ENCODE data around the gene BLMH. TPM values are rescaled to one million over a fixed set of nuclear protein-coding genes. Genes with fewer than 3 reads are reported as not detected.

The BLMH gene
- total and polyA plus RNA-seq, 9 of the 15 experiments (the other 6 are each of a cell fraction or from before 2014, with no cell fraction given): 26.0 to 118 (median 67.3) TPM

DNA sequence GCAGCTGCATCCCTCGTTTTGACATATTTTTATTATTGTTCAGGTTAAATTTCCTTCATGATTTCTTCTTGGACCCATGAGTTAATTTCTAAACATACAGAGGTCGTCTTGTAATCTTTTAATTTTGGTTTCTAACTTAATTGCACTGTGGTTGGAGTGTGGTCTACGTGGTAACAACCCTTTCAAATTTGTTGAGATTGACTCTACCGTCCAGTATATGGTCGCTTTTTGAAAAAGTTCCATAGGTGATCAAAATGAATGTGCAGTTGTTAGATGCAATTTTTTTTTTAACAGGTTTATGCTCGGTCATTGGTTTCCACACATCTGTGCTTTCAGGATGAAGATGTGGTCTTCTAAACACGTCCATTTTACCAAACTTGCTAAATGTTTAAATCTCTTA is 45.3 kb downstream of the BLMH start:
- H2AFZ ChIP-seq (ENCODE audit: low read depth, low read length): no peak overlapping the region
- H3K4me1 ChIP-seq (replicated peaks in 1 of 2; ENCODE audit: control insufficient read depth in 2 of 2, insufficient read depth in 2 of 2, low read length in 2 of 2): peaks cover 0 to 5% of the 10 kb centered on the region in 2 experiments; a peak in 3 of 5 replicates
- ATAC-seq (no peak), FAIRE-seq (no peak), DNase-seq (ENCODE audit: extremely low read depth in 1 of 4, low spot score in 3 of 4) (no peak)
- BruUV-seq (replicated peaks): no TSS peak
- WGBS (ENCODE audit: insufficient coverage, low coverage, missing lambda C conversion rate): 75% methylated on average over 7 of the region's 7 CpGs
- POLR2A ChIA-PET: interaction anchor here (2.4 kb wide), 1 partner anchor 27 kb away, joined by 11 read pairs; no protein-coding TSS in a partner anchor
- no peaks in the 10 kb centered on the region for H3K79me2 ChIP-seq (ENCODE audit: control insufficient read depth, insufficient read depth, low read length)
- in situ Hi-C loops (cut with MboI) (no loop called here), intact Hi-C loops (cut with micrococcal nuclease) (no loop called here)
- H3K36me3 ChIP-seq (ENCODE audit: control insufficient read depth, insufficient read depth, low read length): peaks cover 51% of the 10 kb centered on the region
- no peaks in the 10 kb centered on the region for H3K27me3 ChIP-seq (ENCODE audit: control insufficient read depth in 2 of 2, insufficient read depth in 2 of 2, low read length in 2 of 2)
- H3K27ac ChIP-seq (ENCODE audit: extremely low read depth, low read depth, low read length): no peak overlapping the region
- no peaks in the 10 kb centered on the region for H4K20me1 ChIP-seq (replicated peaks; ENCODE audit: control insufficient read depth, insufficient read depth, low read length)
- H3K9me1 ChIP-seq (ENCODE audit: control insufficient read depth, insufficient read depth, low read length): peaks cover 4% of the 10 kb centered on the region
- H3K9me3 ChIP-seq (replicated peaks; ENCODE audit: control insufficient read depth, insufficient read depth, low read depth, low read length): no peaks in the 10 kb centered on the region
- no peak for TF ChIP-seq DACH1 (IDR thresholded peaks at IDR 0.05; ENCODE audit: partially characterized antibody)
- no peak for TF ChIP-seq ZNF717 (CRISPR knock-in tag; IDR thresholded peaks at IDR 0.05)
- no peak for TF ChIP-seq TBL1XR1 (IDR thresholded peaks at IDR 0.05; ENCODE audit: low read length in 2 of 2)
- no peak for TF ChIP-seq SMARCA5 (IDR thresholded peaks at IDR 0.05)
- no peak for TF ChIP-seq RBM39 (optimal IDR thresholded peaks at IDR 0.05; ENCODE audit: low read depth, low read length)
- no peak for TF ChIP-seq BCOR (IDR thresholded peaks at IDR 0.05)
- no peak overlapping the region for H3K4me3 ChIP-seq
- CTCF ChIA-PET (ENCODE audit: low intra/inter-chr PET ratio): no interaction called here
- no peak overlapping the region for H3K9ac ChIP-seq (ENCODE audit: insufficient read depth in 1 of 2, low read depth in 2 of 2, low read length in 2 of 2)
- no peak overlapping the region for H3K4me2 ChIP-seq (ENCODE audit: insufficient read depth, low read length)

DNA sequence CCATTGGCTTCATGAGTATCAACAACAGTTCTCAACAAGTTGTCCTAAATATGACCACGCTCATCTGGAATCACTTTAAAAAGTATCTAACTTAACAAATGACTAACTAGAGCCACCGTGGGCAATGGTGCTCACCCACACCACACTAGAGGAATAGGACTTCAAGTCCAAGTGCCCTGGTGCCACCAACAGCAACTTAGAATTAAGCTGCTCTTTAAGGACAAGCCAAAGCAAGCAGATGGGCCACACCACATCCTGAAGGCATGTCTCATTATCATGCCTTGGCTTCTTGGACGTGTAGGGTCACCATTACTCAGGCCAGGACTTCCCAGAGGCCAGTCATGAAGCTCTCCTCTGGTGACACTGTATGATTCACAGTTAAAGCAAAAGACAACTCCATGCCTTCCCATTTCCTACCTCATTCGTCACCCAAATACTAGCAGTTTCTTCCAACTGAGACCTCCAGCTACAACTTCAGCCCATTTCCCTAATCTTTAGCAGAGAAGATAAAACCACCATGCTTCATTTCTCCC is 46.8 kb downstream of the BLMH start:
- no peaks in the 10 kb centered on the region for H3K79me2 ChIP-seq (ENCODE audit: control insufficient read depth, insufficient read depth, low read length)
- peak; percentile 73 for ATAC-seq
- TF ChIP-seq HDAC3 (IDR thresholded peaks at IDR 0.05; ENCODE audit: borderline replicate concordance, partially characterized antibody) (no peak), JUND (IDR thresholded peaks at IDR 0.05; ENCODE audit: borderline replicate concordance, low read depth, low read length) (no peak), JUND (tag; IDR thresholded peaks at IDR 0.05; ENCODE audit: borderline replicate concordance, low read depth, low read length) (0 out of 3 replicates have a peak, but pooled peaks have one; percentile 10), HOXB6 (CRISPR knock-in tag; IDR thresholded peaks at IDR 0.05; ENCODE audit: borderline replicate concordance) (no peak), ZNF12 (CRISPR knock-in tag; IDR thresholded peaks at IDR 0.05) (no peak), ZNF584 (CRISPR knock-in tag; IDR thresholded peaks at IDR 0.05; ENCODE audit: low read depth) (no peak), RAD21 (CRISPR knock-in tag; conservative IDR thresholded peaks at IDR 0.05 in 1 of 2, IDR thresholded peaks at IDR 0.05 in 1 of 2) (peak in 1 of 2 experiments; percentile 4; a peak in 1 of 4 replicates), ZNF175 (CRISPR knock-in tag; IDR thresholded peaks at IDR 0.05; ENCODE audit: low read depth) (no peak), FOSL1 (tag; conservative IDR thresholded peaks at IDR 0.05) (peak; percentile 62; the same call in 1 of the 2 replicates), ZNF436 (CRISPR knock-in tag; IDR thresholded peaks at IDR 0.05) (no peak), HIVEP1 (CRISPR knock-in tag; IDR thresholded peaks at IDR 0.05) (no peak), ZNF561 (CRISPR knock-in tag; conservative IDR thresholded peaks at IDR 0.05) (no peak)

More for the DNA sequence above, 46.8 kb downstream of the BLMH start:
- ChIA-PET CTCF (ENCODE audit: low intra/inter-chr PET ratio) (no interaction called here), POLR2A (interaction anchor here (0.9 to 2.4 kb wide), 4 partner anchors 13 to 30 kb away, joined by 3 to 11 read pairs (median 5); no protein-coding TSS in a partner anchor)
- BruUV-seq (replicated peaks): no TSS peak
- H3K4me2 ChIP-seq (ENCODE audit: insufficient read depth, low read length): no peak overlapping the region
- H3K9ac ChIP-seq (ENCODE audit: insufficient read depth in 1 of 2, low read depth in 2 of 2, low read length in 2 of 2): no peak overlapping the region
- H3K4me3 ChIP-seq: no peak overlapping the region
- 37% methylated on average over 4 of the region's 4 CpGs for WGBS (ENCODE audit: insufficient coverage, low coverage, missing lambda C conversion rate)
- in situ Hi-C loops (cut with MboI): no loop called here
- no peak overlapping the region; the same call in 1 of the 2 replicates for H2AFZ ChIP-seq (ENCODE audit: low read depth, low read length)
- no peaks in the 10 kb centered on the region for H4K20me1 ChIP-seq (replicated peaks; ENCODE audit: control insufficient read depth, insufficient read depth, low read length)
- H3K9me3 ChIP-seq (replicated peaks; ENCODE audit: control insufficient read depth, insufficient read depth, low read depth, low read length): no peaks in the 10 kb centered on the region
- H3K36me3 ChIP-seq (ENCODE audit: control insufficient read depth, insufficient read depth, low read length): peaks cover 36% of the 10 kb centered on the region
- H3K27me3 ChIP-seq (ENCODE audit: control insufficient read depth in 2 of 2, insufficient read depth in 2 of 2, low read length in 2 of 2): no peaks in the 10 kb centered on the region
- no peak overlapping the region for H3K27ac ChIP-seq (ENCODE audit: extremely low read depth, low read depth, low read length)
- intact Hi-C loops (cut with micrococcal nuclease): no loop called here
- DNase-seq (ENCODE audit: extremely low read depth in 1 of 4, low spot score in 3 of 4) (peak in 1 of 4 experiments; percentile 27), FAIRE-seq (peak; percentile 57)
- peaks cover 0 to 5% of the 10 kb centered on the region in 2 experiments; a peak in 3 of 5 replicates for H3K4me1 ChIP-seq (replicated peaks in 1 of 2; ENCODE audit: control insufficient read depth in 2 of 2, insufficient read depth in 2 of 2, low read length in 2 of 2)
- H3K9me1 ChIP-seq (ENCODE audit: control insufficient read depth, insufficient read depth, low read length): peaks cover 4% of the 10 kb centered on the region

Data from K562 (cell line).